GM18861 (cell line): ENCODE results near the gene ASPM.
"Not testable (repeated sequence)": the region's sequence is repeated elsewhere in the genome, so short reads cannot be mapped to it uniquely, and the experiment has no call there.

Experiments used
- ATAC-seq: cut with Tn5 transposase; IDR thresholded peaks from one replicate; pipeline ENCODE4 v1.9.1; 2021; ENCODE audit not compliant: unreplicated experiment

Gene ASPM

GRCh38 chr1:197081117-197081753, 65.2 kb downstream of the ASPM start:
- ATAC-seq: no peak

DNA sequence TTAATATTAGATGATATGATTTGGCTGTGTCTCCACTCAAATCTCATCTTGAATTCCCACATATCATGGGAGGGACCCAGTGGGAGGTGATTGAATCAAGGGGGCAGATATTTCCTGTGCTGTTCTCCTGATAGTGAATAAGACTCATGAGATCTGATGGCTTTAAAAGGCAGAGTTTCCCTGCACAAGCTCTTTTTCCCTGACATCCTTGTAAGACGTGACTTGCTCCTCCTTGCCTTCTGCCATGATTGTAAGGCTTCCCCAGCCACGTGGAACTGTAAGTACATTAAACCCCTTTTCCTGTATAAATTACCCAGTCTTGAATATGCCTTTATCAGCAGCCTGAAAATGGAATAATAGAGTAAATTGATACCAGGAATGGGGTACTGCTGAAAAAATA, 66.1 kb downstream of the ASPM start:
- no peak for ATAC-seq

DNA sequence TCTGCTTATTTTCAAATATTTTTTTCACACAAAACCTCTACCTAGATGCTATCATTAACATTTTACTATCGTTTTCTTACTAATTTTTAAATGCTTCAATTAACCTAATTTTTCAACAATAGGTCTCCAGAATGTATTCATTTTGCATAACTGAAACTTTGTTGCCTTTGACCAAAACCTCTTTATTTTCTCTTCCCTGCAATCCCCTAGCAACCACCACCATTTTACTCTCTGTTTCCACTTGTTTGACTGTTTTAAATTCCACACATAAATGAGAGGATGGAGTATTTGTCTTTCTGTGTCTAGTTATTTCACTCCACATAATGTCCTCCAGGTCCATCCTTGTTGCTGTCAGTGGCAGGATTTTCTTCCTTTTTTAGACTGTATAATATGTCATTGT, 69.9 kb downstream of the ASPM start:
- ATAC-seq: no peak

GRCh38 chr1:197073978-197074377, 72.5 kb downstream of the ASPM start:
- ATAC-seq: no peak

DNA sequence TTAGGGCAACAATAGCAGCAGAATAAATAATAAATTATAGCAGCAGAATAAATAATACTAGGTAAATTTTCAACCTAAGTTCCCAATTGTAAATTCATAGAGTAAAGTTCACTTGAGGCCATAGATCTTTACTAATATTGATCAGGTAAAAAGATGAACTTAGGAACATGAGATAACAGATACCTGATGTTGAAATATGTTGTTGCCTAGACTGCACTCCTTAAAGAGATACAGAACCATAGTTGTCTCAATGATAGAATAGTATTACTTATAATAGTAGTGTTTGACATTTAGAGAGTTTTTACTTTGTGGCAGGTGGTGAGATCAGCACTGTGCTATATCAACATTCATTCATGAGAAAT, 79.0 kb downstream of the ASPM start:
- no peak for ATAC-seq

DNA sequence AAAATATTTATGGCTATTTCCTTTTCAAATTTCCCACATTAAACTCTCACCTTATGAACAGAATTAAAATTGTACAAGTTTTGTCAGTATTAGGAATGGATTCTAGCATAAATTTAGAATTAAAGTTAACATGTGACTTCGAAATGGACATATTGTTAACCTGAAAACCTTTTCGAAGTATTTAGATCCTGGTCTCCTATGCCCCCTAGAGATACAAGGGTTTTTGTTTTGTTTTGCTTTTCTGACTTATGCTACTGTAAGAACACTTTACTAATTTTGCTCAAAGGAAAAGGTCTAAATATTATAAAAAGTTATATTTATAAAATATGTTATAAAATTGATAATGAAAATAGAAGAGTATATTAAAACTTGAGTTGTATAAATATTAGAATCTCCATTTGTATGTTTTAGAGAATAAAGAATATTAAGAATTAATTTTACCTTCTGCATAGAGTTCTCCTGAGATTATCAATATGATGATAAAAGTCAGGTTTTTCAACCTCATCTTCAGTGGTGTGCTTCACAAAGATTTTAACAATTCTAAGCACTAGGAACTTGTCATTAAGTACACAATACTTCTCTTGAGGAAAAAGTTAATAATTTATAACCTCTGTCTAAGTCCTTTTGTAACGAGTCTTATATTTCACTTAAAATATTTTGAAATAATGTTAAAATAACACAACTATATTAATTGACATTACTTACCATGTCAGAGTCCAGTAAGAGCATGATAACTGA, 79.6 kb downstream of the ASPM start, which contains the start of gene F13B:
F13B (minus strand) TSS at position 542 of the 738 bp plus-strand sequence; CDS start at position 505, 37 bp downstream.
- no peak for ATAC-seq

- ATAC-seq: no peak
Measured at GRCh38 chr1:197066277-197066676, 80.2 kb downstream of the ASPM start.

DNA sequence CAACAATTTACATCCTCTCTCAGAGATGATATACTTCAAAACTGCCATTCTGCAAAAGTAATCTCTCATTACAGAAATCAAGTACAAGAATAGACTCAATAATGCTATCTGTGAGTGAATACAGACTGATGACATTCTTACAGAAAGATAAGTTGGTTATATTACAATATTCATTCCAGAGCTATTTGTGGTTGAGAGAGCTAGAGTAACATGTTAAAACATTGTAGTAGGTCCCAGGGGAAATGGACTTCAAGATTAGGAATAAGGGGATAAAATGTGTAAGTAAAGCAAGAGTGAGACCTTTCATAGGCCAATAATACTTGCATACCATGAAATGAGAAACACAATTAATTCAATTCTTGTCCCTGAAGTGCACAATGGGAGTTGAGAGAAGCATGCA, 80.9 kb downstream of the ASPM start:
- ATAC-seq: no peak

- peak; percentile 26 for ATAC-seq
Measured at GRCh38 chr1:197063212-197063611, 83.3 kb downstream of the ASPM start.

- peak; percentile 86 for ATAC-seq
Measured at GRCh38 chr1:197062692-197063091, 83.8 kb downstream of the ASPM start.

GRCh38 chr1:197049100-197049499, 97.4 kb downstream of the ASPM start:
- ATAC-seq: no peak

- ATAC-seq: no peak
Measured at GRCh38 chr1:197042676-197043341, 103.7 kb downstream of the ASPM start.

DNA sequence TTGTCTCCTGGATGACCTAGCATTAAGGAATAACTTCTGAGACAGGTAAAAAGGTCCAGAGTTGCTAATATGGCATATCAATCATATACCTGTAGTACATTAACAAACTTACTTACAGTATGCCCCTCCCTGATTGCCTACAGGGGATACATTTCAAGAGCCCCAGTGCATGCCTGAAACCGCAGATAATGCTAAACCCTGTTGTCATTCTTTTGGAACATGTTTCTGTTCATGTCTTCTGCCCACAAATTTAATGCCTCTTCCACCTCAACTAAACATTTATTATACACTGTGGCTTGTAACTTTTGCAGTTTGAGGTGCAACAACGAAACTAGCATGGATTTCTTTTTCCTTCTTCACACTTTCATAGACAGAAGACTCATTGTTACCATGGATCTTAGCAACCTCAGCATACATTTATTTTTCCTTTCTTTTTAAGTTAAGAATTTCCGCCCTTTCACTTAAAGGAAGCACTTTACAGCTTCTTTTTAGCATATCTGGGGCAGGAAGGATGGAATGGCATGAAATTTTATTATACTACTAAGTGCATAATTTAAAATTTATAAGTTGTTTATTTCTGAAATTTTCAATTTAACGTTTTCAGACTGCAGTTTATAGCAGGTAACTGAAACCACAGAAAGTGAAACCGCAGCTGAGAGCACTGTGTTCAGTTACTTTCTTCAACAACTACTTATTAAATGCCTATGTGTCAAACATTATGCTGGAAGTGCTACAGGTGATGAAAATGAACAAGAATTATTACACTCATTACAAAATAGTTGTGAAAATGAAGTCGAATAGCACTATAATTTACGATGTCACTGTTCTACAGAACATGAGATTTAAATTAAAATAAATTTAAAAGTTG, 104.7 kb downstream of the ASPM start:
- peak; percentile 75 for ATAC-seq

GRCh38 chr1:197036861-197037260, 109.6 kb downstream of the ASPM start:
- no peak for ATAC-seq

GRCh38 chr1:197034631-197035339, 111.7 kb downstream of the ASPM start:
- not testable (repeated sequence) for ATAC-seq
